IMR-90 (cell line): ENCODE data around the gene KCNK7.
"Not testable (repeated sequence)": the region's sequence is repeated elsewhere in the genome, so short reads cannot be mapped to it uniquely, and the experiment has no call there.

ENCODE experiments used
- BHLHE40 ChIP-seq: fragments of 150-350 bp; IDR thresholded peaks from 2 replicates; pipeline ENCODE4 v1.6.1; 2016; ENCODE audit warnings: mild to moderate bottlenecking, low read depth, low read length
- CEBPB ChIP-seq: IDR thresholded peaks from 2 replicates; pipeline ENCODE4 v1.6.1; 2012; ENCODE audit warnings: low read depth, low read length, improper control_type of control experiment
- CTCF ChIP-seq: conservative IDR thresholded peaks from 2 replicates; pipeline ENCODE4 v1.5.1; 2012; ENCODE audit warnings: mild to moderate bottlenecking, low read depth, low read length, improper control_type of control experiment
- ELK1 ChIP-seq: fragments of 150-350 bp; IDR thresholded peaks from 2 replicates; pipeline ENCODE4 v1.6.1; 2016; ENCODE audit warnings: low read depth, mild to moderate bottlenecking, low read length, moderate library complexity, borderline replicate concordance
- FOS ChIP-seq: fragments of 150-350 bp; IDR thresholded peaks from 2 replicates; pipeline ENCODE4 v1.6.1; 2016; ENCODE audit warnings: low read depth, low read length
- MXI1 ChIP-seq: IDR thresholded peaks from 2 replicates; pipeline ENCODE4 v1.6.1; 2012; ENCODE audit warnings: low read depth, mild to moderate bottlenecking, low read length, moderate library complexity, borderline replicate concordance
- NFE2L2 ChIP-seq: fragments of 150-350 bp; IDR thresholded peaks from 2 replicates; pipeline ENCODE4 v1.6.1; 2016; ENCODE audit warnings: low read depth, mild to moderate bottlenecking, low read length
- POLR2A ChIP-seq: IDR thresholded peaks from 2 replicates; pipeline ENCODE4 v1.6.1; 2012; ENCODE audit warnings: mild to moderate bottlenecking, low read depth, low read length
- RAD21 ChIP-seq: IDR thresholded peaks from 2 replicates; pipeline ENCODE4 v1.6.1; 2012; ENCODE audit warnings: low read length, improper control_type of control experiment
- SMC3 ChIP-seq: fragments of 150-350 bp; IDR thresholded peaks from 2 replicates; pipeline ENCODE4 v1.6.1; 2016; ENCODE audit warnings: low read depth, mild to moderate bottlenecking, antibody characterized with exemption, low read length, moderate library complexity
- USF2 ChIP-seq: fragments of 150-350 bp; IDR thresholded peaks from 2 replicates; pipeline ENCODE4 v1.6.1; 2017; ENCODE audit warnings: mild to moderate bottlenecking, antibody characterized with exemption, low read length, low read depth

GRCh38 chr11:65639228-65639597, 43.6 kb upstream of the KCNK7 start:
- TF ChIP-seq CTCF, SMC3, POLR2A, CEBPB, RAD21, ELK1, FOS, MXI1, NFE2L2, USF2, BHLHE40: not testable (repeated sequence)
